Lung microvascular endothelial cell (primary cell): ENCODE results near the gene TANGO6. TPM values are rescaled to one million over a fixed set of nuclear protein-coding genes. Genes with fewer than 3 reads are reported as not detected.
A peak's percentile ranks its signal among the peaks of the same experiment; 100 is the strongest.

ENCODE experiments used
- DNase-seq, 2 donors: peaks; one replicate each; pipeline versions ENCODE4 v3.0.0 to v3.0.0-alpha.2; 2010; ENCODE audit warnings: low read depth in 2 of 2
- total RNA-seq: library from RNA; depleted of rRNA; stranded (reverse); fragments of >200 nt; gene quantifications from 2 replicates; pipeline ENCODE4 v1.2.1, GENCODE V29; 2014

Gene TANGO6
- total RNA-seq, 1 donor from 2014 or later: 17.1 TPM

GRCh38 chr16:69089091-69089910 lies 246.0 kb downstream of the TANGO6 start:
- peak in 1 of 2 donors; percentile 12 for DNase-seq

GRCh38 chr16:69093974-69094373 lies 250.6 kb downstream of the TANGO6 start:
- DNase-seq: no peak

GRCh38 chr16:69094501-69094900 lies 251.2 kb downstream of the TANGO6 start:
- DNase-seq: no peak

- DNase-seq: no peak
Measured at GRCh38 chr16:69095193-69095592, 251.9 kb downstream of the TANGO6 start.

- DNase-seq: no peak
Measured at GRCh38 chr16:69100071-69100691, 256.9 kb downstream of the TANGO6 start.

- DNase-seq: peak; percentile 76 to 77
Measured at GRCh38 chr16:69105501-69106361, 262.4 kb downstream of the TANGO6 start, which contains the start of gene HAS3. Gene HAS3 (plus strand): TSS chr16:69105653. CDS start chr16:69109396, 3,743 bp downstream.

- peak in 1 of 2 donors; percentile 25 for DNase-seq
Measured at GRCh38 chr16:69106491-69107315, 263.4 kb downstream of the TANGO6 start.

- DNase-seq: peak; percentile 13 to 44
Measured at GRCh38 chr16:69107316-69107962, 264.1 kb downstream of the TANGO6 start.

GRCh38 chr16:69108064-69108904 lies 265.0 kb downstream of the TANGO6 start:
- peak in 1 of 2 donors; percentile 28 for DNase-seq

- DNase-seq: no peak
Measured at GRCh38 chr16:69108905-69109252, 265.5 kb downstream of the TANGO6 start.

GRCh38 chr16:69109486-69110270 lies 266.3 kb downstream of the TANGO6 start:
- DNase-seq: no peak

GRCh38 chr16:69110406-69110805 lies 267.1 kb downstream of the TANGO6 start:
- no peak for DNase-seq

- no peak for DNase-seq
Measured at GRCh38 chr16:69111216-69111875, 268.0 kb downstream of the TANGO6 start.

- no peak for DNase-seq
Measured at GRCh38 chr16:69111876-69112230, 268.5 kb downstream of the TANGO6 start.

- peak; percentile 63 to 73 for DNase-seq
Measured at GRCh38 chr16:69112285-69113129, 269.2 kb downstream of the TANGO6 start.

GRCh38 chr16:69113216-69113615 lies 269.9 kb downstream of the TANGO6 start:
- DNase-seq: no peak

- peak in 1 of 2 donors; percentile 32 for DNase-seq
Measured at GRCh38 chr16:69114346-69114975, 271.1 kb downstream of the TANGO6 start.
